Dedifferentiated amniotic fluid mesenchymal stem cell (primary cell): Measurements from ENCODE around the gene ALKBH3.

ENCODE experiments used
- DNase-seq: peaks from one replicate; pipeline ENCODE4 v3.0.0-alpha.2; 2016; ENCODE audit errors: extremely low spot score

ALKBH3 gene

DNA sequence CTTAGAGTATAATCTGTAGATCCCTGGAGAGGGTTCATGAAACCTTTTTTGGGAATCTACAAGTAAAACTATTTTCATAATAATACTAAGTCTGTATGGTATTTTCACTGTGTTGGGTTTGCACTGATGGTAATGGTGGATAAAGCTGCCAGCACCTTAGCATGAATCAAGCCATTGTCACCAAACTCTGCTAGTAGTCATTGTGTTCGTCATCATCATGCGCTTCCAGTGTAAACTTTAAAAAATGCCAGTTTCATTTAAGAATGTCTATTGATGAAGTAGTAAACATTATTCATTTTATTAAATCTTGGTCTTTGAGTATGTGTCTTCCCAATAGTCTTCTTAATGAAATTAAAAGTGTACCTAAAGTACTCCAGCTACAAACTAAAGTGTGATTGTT, 15.0 kb downstream of the ALKBH3 start:
- no peak for DNase-seq

DNA sequence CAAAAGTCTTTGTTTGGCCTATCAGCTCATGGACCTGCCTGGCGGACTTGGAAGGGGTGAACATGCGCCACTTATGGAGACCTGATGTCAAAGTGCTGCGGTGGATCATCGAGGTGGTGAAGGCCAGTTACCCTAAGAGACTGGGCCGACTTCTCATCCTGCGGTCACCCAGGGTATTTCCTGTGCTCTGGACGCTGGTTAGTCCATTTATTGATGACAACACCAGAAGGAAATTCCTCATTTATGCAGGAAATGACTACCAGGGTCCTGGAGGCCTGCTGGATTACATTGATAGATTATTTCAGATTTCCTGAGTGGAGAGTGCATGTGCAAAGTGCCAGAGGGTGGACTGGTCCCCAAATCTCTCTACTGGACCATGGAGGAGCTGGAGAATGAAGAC, 17.9 kb downstream of the ALKBH3 start:
- no peak for DNase-seq

DNA sequence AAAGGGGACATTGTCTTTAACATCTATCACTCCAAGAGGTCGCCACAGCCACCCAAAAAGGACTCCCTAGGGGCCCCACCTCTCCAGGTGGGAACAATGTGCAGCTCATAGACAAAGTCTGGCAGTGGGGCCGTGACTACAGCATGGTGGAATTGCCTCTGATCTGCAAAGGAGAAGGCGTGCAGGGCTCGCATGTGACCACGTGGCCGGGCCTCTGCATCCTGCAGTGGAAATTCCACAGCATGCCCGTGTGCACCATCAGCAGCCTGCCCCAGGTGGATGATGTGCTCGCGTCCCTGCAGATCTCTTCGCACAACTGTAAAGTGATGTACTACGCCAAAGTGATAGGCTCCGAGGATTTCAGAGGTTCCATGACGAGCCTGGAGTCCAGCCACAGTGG, 18.5 kb downstream of the ALKBH3 start:
- no peak for DNase-seq

DNA sequence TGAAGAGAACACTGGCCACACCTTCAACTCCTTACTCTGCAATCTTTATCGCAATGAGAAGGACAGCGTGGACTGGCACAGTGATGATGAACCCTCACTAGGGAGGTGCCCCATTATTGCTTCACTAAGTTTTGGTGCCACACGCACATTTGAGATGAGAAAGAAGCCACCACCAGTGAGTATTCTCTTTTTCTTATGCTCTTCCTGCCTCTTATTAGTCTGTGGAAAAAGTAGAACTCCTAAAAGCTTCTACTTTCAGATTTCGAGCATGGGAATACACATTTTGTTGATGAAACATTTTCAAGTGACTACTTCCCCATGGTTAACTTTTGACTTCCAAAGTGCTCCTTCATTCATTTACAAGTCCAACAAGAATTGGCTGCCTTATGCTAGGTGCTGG, 20.9 kb downstream of the ALKBH3 start:
- no peak for DNase-seq

DNA sequence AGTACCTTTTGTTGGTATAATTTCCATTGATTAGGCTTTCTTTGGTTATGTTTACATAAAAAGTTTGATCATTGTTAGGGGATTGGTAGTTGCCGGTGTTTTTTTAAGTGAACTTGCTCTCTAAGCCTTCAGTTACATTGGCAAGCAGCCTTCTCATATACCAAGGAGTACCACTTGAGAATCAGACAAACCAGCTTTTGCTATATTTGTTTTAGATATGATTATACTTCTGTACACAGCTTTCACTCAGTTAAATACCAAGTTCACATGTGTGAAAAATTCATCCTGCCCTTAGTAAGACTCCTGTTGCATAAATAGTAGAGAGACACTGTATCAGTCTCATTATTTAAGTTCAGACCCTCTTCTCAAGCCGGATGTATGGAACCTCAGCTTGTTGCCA, 22.4 kb downstream of the ALKBH3 start:
- DNase-seq: no peak

DNA sequence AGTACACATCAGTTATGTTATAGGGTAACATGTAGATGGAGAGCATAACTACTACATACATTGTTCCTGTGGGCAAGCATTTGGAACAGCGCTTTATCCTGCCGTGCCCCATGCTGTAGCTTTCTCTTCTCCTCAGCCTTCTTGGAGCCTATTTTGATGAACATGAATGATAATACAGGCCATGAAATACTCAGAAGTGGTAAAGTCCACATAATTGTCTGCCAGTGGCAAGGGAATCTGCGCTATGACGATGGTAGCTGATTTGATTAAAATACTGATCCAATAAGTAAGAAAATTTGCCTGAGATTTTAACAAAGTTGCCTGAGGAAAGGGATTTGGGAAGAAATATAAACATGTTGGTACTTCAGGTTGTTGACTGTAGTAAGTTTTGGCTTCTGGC, 23.3 kb downstream of the ALKBH3 start:
- DNase-seq: no peak

DNA sequence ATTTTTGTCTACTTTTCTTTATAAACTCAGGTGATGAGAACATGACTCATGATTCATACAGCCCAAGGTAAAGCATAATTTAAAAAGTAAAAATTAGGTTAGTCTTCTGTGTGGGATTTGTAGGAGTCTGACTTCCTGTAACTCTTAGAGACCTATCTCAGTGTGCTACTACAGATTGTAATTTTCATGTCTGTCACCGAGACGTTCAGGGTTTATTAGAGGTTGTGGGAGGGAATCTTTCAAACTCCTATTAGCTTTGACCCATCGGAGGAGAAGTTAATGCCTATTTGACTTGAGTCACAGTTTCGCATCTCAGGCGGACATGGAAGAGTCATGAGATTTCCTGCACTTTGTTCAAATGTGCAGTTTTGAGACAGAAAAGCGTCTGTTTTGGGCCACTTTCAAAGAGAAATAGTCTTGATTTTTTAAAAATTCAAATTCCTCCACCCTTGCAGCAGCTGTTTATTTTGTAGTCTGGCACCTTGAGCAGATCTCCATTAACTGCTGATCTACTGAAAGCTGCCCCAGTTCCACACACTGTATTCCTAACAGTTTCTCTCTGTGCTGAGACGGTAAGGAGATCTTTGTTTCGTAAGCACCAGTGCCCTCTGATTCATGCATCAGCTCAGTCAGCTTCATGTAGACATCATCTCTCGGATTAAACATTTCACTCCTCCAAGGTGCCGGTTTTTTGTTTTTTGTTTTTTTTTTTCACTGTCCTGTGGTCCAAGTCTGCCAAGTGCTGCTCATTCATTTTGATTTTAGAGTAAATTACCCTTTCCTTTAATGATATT, 24.3 kb downstream of the ALKBH3 start:
- DNase-seq: no peak

DNA sequence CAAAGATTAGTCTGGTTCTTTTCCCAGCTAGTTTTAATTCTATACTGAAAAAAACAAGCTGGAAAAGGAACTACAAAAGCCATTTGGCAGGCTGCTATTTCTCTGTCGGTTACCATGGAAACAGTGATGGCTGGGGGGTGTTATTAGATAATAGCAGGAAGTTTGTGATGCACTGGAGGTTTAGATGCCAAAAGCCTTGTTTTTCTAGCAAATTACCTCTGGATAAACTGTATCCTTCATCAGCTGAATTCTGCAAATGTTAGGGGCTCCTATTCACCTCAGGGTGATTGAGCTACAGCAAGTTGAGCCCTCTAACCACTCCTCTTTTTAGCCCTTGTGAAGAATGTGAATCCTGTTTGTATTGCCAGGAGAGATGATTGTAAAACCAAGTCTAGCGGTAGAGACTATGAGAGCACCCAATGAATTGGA, 25.2 kb downstream of the ALKBH3 start:
- DNase-seq: no peak

DNA sequence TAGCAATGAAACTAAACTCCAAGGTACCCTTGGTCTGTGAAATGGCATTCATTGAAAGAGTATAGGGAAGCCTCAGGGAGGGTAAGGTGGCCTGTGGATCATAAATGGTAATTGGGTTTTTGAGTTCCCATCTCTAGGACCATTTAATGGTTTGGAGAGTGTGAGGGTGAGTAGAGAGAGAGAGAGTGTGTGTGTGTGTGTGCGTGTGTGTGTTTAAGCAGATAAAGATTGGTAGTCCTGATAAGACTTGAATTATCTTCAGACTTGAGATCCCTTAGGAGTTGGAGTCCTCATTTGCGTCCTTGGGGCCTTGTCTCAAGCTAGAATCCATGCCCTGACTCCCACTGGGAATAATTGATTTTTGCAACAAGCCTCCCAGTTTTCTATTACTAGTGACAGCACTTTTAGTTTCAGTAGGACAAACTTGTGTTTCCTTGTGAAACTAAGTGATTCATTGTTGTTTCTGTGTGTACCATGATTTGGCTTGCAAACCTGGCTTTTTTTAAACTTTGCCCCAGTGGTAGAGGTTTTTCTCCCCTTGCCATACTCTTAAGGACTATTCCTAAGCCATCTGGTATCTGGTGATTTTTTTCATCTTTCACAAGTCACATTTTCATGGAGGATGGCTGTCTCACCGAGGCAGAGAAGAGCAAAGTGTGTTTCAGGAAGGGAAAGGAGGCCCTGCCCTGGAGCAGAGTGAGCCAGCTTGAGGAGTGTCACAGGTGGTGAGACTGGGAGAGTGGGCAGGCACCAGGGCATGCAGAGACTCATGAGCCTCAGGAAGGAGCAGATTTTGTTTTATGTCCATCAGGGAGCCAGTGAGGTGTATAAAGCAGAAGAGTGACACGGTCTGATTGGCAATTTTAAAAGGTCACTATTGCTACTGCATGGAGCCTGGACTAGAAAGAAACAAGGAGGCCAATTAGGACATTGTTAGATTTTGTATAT, 26.7 kb downstream of the ALKBH3 start:
- no peak for DNase-seq

DNA sequence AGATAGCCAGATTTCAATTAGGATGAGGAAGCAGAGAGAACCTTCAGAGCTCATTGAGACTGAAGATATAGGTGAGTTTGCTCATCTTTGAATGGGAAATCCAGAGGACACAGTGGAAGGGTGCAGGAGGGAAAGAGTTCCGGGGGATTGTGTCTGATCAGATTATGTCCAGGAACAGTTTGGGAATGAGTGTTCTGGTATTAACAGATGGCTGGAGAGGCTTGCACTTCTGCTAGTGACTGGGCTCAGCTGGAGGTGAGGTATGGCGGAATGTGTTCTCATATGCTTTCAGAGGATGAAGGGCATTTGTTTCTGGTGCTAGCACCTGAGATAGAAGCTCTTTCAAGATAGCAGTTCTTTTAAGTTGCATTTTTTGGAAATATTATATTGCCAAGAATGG, 27.6 kb downstream of the ALKBH3 start:
- DNase-seq: no peak

DNA sequence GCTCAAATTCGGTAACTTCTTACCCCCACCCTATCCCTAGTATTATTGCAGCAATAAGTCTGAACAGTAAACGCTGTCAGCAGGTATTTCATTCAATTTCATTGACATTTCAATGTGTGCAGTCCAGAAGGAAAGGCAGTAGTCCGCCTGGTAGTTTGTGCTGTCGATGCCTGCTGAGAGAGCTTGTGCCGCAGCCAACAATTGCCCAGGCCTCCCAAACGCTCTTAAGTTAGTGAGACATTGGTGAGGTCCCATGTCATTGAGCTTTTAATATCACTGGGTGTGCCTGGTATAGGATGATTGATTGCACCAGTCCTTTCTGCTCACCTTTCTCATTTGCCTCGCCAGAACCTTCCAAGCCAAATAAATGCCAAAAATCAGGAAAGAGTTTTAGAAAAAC, 28.1 kb downstream of the ALKBH3 start:
- no peak for DNase-seq

DNA sequence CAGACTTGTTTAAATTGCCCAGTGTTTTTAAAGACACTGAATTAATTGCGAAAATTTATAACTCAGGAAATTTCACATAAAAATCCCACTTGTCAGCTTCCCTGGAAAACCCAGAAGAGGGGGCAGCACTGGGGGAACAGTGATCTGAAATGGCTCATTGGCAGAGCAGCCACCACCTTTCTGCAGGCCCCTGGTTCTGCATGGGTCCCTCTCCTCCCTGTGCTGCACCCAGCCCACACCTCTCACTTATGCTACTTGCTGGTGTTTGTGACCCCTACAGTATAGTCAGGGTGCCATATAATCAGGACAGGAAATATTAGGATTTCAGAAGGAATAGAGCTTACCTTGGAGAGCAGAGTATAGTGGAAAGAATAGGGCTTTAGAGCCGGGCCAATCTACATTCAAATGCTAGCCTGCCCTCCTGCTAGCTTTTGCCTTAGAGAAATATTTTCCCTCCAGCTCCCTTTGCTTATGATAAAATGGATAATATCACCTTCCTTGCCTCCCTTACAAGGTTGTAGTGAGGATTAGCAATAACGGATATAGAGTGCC, 33.3 kb downstream of the ALKBH3 start:
- no peak for DNase-seq

DNA sequence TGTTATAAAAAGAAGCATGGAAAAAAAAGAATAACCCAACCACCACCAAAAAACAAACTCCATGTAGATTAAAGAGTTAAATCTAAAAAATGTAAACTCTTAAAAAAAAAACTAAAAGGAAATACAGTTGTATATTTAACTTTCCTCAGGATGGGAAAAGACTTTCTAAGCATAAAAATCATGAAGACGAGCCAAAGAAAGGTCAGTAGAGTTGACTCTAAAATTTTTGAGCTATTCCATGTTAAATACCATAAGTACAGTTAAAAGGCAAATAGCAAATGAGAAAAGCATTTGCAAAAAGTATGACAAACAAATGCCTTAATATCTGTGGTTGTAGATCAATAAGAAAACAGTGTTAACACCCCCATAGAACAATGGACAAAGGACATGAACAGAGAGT, 33.8 kb downstream of the ALKBH3 start:
- DNase-seq: no peak

DNA sequence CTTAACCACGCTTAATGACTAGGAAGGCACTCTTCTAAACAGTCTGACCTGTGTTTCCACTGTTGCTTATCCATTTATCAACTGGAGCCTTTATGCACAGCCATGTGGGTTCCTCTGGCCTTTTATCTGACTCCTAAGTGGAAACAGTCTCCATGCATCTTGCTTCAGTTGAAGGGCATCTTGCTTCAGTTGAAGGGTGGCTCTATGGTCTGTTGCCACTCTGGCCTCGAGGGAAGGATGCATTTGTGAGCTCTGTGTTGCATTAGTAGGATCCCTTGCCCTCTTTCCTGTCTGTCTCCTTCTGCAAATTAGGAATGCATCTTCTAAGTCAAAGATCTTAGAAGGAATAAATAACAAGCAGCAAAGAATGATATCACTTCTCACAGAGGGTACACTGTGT, 36.0 kb downstream of the ALKBH3 start:
- no peak for DNase-seq

DNA sequence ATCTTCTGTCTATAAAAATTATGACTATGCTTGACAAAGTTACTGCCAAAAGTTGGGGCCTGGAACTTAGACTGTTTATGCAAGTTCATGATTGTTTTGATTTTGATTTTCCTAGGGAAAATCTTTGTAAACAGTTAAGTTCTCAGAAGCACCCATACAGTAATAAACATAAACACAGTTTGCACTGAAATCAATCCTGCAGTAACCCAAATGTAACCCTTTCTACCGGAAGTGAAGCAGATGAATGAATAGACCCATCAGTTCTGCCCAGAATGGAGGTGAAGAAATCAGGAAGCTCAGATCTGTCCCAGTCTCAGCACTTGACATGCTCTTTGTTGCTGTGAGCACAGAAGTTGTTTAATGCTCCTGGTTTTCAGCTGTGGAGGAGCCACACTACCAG, 37.2 kb downstream of the ALKBH3 start:
- DNase-seq: no peak

DNA sequence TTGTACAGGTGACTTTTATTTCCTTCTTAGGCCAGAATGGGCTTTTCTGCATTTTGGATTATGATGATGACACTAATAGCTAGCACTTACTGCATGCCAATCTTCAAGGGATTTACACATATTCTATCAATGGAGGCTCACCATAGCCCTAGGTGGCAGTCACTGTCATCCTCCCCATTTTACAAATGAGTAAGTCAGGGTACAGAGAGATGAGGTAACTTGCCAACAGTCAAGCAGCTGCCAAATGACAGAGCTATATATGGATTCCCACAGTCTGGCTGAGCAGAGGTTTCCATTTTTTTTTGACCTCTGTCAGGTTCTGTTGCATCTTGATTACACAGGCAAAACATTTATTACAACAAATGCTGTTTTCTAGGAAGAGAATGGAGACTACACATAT, 38.0 kb downstream of the ALKBH3 start:
- DNase-seq: no peak

DNA sequence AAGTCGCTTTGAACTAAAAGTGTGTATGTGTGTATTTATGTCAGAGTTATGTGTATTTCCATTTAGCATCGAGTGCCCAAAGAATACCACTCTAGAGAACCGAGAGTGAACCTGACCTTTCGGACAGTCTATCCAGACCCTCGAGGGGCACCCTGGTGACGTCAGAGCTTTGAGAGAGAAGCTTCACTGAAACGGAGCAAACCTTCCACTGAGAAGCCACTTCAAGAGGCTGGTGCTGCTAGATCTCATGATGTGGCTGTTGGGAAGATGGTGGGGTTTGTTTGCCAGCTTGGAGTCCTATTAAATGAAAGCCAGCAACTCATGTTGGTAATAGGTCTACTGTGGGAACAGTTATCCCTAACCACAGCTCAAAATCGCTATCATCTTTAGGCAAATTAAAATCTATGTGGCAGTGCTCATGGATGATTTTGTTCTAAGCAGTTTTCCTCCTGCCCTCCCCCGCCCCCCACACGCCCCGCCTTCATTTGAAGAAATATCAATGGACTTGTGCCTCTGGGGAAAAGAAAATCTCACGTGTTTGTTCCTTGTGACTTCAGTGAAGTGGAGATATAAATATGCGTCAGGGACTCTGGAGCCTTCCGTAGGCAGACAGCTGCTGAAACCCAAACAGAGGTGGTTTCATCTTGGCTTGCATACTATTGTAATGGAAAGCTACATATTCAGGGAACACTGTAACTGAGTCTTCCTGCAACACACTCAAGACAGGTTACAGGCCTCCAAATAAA, 39.4 kb downstream of the ALKBH3 start:
- no peak for DNase-seq

DNA sequence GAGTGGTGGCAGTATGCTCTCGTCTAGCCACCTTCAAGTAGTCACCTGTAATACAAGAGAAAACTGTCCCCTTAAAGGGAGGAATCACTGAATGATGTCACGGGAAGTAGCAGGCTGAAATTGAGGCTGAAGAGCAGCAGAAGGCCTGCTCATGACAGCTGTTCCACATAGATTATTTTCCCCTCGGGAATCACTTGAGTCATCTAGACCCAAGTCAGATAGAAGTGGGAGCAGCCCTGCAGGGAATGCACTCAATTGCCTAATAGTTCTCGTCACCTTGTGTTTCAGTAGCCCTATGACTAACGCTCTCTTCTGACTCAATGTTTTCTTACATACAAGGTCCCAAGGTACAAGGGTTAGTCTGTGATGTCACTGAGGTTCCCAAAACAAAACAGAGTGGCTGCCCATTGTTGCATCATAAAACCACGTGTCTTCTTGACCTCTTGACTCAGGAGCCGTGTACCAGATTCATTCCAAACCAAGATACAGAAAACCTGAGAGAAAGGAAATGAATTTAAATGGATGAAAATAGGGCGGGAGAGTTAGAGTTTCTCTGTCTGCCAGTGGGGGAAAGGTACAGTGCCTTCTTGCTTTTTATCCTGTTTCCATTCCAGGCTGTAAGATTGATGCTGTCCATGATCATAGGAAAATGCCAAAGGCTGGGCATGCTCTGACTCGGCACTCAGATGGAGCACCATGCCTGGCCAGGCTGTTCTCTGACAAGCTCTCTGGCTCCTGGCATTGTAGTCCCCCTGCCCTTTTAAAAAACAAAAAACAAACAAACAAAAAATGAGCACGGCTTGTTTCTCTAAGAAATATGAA, 40.2 kb downstream of the ALKBH3 start:
- peak; percentile 90 for DNase-seq

DNA sequence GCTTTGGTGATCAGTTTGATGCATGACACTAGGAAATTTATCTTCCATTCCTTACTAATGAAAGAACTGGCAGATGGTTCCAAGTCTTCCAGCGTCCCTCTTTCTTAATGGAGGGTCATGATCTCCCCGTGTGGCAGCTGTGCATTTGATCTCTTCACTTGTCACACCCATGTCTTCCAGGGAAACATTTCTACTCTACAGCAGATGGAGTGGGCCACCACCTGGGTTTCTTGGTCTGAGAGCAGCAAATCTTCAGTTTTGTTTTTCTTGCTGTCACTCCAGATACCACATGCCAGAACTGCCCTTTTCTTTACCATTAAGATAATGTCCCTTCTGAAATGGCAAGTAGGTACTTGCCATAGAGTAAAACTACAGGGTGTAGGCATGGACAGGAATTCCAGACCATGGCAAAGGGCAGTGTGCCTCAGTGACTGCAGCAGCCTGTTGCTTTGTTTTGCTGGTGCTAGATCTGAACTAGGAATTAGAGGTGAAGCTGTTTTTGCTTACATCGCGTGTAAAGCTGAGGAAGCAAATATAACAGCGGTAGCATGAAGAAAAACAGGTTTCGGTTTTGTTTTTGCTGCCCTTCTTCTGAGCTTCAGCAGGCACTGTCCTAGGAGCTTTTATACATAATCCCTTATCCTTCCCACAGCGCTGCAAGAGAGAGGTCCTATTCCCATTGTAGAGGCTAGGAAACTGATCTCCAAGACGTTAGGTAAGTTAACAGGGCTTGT, 41.1 kb downstream of the ALKBH3 start:
- DNase-seq: no peak

DNA sequence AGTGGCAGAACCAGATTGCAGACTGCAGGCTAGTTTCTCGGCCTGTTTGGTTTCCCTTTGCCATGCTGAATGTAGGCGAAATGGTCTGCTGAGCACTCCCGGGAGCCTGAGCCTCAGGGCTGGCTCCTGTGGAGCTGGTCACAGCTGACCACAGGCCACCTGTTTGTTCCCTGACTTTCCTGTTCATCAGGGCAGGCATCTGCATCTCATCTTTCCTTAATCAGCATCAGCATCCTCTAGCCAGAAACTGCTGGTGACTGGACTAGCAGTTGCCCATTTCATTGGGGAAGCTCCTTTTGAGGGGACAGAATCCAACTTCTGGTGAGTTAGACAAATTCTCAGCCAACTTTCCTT, 41.6 kb downstream of the ALKBH3 start:
- DNase-seq: no peak
